Measurements from ENCODE around the gene KPNB1.

- TF ChIP-seq CTCF (IDR thresholded peaks at IDR 0.05) (no peak), POLR2A (IDR thresholded peaks at IDR 0.05) (no peak)
Measured at GRCh38 chr17:47717979-47718621, 68.4 kb downstream of the KPNB1 start.
